Fibroblast of mammary gland (primary cell): ENCODE measurements around the gene ETFA.

Experiments used
- DNase-seq: peaks from one replicate; pipeline ENCODE4 v3.0.0-alpha.2; 2010; ENCODE audit warnings: low read depth
- H3K4me3 ChIP-seq: 2 replicates; pipeline ENCODE4 v1.5.1; 2011; ENCODE audit warnings: low read depth, mild to moderate bottlenecking, low read length, moderate library complexity; ENCODE audit not compliant: control insufficient read depth
- TF ChIP-seq, protein P1 (sequence below): conservative IDR thresholded peaks from 2 replicates; pipeline ENCODE4 v1.5.1; 2011; ENCODE audit warnings: low read depth, low read length, inconsistent platforms; ENCODE audit not compliant: control insufficient read depth, insufficient read depth

Gene ETFA

DNA sequence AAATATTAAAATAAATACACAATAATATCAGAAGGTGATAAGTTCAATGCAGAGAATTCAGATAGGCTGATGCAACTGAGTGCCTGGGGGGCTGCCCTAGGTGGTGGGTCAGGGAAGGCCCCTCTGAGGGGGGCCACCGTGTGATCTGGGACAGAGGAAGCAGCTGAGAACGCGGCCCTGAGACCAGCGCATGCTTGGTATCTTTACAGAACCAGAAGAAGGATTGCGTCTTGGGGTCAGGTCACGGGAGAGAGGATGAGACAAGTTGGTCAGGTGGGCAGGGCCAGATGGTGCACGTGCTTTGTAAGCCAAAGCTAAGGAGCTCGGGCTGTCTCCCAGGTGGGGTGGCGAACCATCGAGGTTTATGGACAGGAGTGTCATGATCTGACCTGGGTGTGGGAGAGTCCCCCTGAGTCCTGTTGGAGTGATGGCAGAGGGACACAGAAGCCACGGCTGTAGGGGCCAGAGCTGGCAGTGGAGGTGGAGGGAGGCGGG is 121.2 kb downstream of the ETFA start:
- no peak for DNase-seq
- no peak overlapping the region for H3K4me3 ChIP-seq
- TF ChIP-seq, protein P1, sequence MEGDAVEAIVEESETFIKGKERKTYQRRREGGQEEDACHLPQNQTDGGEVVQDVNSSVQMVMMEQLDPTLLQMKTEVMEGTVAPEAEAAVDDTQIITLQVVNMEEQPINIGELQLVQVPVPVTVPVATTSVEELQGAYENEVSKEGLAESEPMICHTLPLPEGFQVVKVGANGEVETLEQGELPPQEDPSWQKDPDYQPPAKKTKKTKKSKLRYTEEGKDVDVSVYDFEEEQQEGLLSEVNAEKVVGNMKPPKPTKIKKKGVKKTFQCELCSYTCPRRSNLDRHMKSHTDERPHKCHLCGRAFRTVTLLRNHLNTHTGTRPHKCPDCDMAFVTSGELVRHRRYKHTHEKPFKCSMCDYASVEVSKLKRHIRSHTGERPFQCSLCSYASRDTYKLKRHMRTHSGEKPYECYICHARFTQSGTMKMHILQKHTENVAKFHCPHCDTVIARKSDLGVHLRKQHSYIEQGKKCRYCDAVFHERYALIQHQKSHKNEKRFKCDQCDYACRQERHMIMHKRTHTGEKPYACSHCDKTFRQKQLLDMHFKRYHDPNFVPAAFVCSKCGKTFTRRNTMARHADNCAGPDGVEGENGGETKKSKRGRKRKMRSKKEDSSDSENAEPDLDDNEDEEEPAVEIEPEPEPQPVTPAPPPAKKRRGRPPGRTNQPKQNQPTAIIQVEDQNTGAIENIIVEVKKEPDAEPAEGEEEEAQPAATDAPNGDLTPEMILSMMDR = no peak

DNA sequence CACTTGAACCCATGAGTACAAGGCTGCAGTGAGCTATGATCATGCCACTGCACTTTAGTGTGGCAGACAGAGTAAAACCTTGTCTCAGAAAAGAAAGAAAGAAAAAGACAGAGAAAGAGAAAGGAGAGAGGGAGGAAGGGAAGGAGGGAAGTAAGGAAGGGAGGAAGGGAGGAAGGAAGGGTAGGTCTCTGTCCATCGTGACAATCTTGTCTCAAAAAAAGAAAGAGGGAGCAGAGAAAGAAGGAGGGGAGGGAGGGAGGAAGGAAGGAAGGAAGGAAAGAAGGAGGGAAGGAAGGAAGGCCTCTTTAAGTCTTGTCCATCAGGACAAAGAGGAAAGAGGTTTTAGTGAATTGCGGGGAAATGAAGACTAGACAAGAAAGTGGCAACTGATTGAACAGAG is 122.2 kb downstream of the ETFA start:
- TF ChIP-seq, protein P1 = no peak
- H3K4me3 ChIP-seq = no peak overlapping the region
- DNase-seq = no peak

DNA sequence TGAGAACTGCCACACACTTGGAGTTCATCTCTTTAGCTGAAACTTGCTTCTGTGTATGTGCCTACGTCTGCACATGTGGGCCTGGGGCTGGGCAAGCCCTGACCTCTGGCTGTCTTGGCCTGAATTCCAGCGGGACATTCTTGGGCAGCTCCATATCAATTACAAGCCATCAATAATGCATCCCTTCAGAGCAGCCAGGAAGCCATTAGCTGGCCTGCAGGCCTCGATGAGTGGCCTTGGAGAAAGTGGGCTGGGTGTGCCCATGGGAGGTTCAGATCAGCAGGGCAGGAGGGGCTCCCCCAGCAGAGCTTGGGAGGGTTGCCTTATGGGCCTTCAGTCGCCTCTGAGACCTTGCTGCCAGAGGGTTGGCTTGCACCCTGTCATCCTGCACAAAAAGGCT is 124.1 kb downstream of the ETFA start:
- no peak overlapping the region for H3K4me3 ChIP-seq
- TF ChIP-seq, protein P1 = no peak
- DNase-seq = no peak

DNA sequence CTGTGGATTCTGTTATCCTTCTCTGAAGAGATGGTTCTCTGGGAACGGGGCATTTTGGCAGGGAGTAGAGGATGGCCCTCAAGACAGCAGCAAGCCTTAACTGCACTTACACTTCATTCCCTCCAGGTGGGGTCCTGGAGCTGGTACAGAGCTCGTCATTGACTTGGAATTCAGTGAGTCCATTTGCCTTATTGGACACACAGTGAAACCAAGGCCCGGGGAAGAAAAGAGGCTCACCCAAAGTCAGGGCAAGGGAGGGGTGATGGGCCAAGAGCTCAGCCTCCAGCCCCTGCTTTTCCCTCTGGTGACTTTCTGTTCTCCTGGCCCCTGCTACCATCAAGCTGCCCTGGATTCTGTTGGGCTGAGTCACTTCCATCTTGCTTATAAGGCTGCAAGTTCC is 125.6 kb downstream of the ETFA start:
- TF ChIP-seq, protein P1 = peak; percentile 73
- no peak overlapping the region for H3K4me3 ChIP-seq
- peak; percentile 84 for DNase-seq

DNA sequence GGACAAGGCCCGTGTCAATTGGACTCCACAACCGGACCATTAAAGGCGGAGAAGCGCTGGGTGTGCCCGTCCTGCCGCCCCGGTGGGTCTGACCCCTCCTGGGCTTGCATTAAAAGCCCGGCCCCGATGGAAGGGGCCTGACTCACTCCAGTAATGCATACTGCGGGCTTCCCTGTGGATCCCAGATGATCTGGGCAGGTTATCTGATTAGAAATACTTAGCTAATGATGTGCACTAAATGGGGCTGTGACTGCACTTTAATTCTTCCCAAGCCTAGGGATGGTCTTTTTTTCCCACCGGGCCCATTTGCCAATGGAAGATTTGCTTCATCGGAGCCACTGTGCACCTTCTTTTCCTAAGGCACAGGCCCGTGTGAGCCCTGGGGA is 126.6 kb downstream of the ETFA start:
- TF ChIP-seq, protein P1 = no peak
- DNase-seq = no peak
- H3K4me3 ChIP-seq = no peak overlapping the region

DNA sequence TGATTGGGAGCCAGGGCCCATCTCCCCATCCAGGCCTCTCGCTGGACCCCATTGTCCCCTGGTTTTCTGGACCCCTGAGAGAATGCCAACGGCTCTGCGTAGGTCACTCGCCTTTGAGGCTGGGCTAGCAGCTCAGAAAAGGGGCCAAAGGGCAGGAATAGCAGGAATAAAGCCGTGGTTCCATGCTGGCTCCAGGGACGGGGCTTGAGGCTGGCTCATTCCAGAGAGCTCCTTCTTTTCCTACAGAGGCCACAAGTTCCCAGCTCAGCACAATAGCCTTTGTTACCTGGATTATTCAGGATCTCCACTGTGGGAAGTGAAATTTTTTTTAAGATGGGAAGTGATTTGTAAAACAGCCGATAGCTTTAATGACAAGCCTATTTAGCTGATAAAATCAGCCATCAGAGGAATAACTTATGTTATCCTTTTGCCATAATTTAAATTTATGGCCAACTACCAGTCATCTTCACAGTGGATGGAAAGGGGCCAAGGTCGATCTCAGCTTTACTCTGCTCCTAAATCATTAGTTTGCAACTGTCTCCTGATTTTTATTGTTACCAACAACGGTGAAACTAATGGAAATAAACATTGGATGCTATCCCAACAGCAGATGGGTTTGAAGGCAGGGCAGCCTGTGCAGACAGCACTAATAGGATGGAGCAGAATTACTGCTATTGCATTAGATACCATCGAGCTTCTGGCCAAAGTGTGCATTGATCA is 127.2 kb downstream of the ETFA start:
- TF ChIP-seq, protein P1 = no peak
- no peak for DNase-seq
- H3K4me3 ChIP-seq = no peak overlapping the region
